Suppressor macrophage treated with lipopolysaccharide for 4 hours (primary cell): ENCODE measurements around the gene RMI2.
"Not testable (repeated sequence)": the region's sequence is repeated elsewhere in the genome, so short reads cannot be mapped to it uniquely, and the experiment has no call there.

ENCODE experiments used
- DNase-seq: peaks from one replicate; pipeline ENCODE4 v3.0.0-alpha.2; 2020

RMI2 gene

DNA sequence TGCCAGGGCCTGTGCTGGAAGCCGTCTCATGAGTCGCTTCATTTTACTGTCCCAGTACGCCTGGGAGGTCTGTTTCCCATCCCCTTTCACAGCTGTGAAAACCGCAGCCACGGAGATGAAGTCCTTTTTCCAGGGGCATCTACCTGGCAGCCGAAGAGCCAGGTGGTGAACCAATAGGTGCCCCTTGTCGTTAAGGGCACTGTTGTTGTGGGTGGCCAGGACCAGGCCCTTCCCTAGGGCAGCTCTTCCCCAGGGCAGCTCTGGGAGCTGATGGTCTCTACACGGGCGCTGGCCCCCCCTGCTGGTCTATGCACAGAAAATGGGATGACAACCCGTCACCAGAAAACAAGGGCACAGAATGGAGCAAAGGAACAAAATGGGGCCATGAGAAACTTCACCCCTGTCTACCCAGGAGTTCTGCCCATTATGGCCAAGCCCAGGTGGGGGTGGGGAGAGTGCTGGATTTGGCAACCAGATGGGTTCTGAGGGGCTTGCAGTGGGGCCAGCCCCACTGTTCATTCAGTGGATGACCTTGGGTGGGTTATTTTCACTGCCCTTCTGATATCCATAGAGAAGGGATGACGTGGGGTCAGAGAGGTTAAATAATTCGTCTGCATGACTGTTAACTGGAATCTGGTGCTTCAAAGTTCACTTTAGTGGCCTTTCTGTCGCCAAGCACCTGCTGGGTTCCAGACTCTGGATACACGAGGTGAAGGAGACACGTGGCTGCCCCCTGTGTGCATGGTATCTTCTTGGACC, 11.5 kb downstream of the RMI2 start:
- DNase-seq, result peak; percentile 89

GRCh38 chr16:11358531-11358930, 13.3 kb downstream of the RMI2 start:
- DNase-seq, result no peak

GRCh38 chr16:11359370-11359769, 14.1 kb downstream of the RMI2 start:
- DNase-seq, result no peak

DNA sequence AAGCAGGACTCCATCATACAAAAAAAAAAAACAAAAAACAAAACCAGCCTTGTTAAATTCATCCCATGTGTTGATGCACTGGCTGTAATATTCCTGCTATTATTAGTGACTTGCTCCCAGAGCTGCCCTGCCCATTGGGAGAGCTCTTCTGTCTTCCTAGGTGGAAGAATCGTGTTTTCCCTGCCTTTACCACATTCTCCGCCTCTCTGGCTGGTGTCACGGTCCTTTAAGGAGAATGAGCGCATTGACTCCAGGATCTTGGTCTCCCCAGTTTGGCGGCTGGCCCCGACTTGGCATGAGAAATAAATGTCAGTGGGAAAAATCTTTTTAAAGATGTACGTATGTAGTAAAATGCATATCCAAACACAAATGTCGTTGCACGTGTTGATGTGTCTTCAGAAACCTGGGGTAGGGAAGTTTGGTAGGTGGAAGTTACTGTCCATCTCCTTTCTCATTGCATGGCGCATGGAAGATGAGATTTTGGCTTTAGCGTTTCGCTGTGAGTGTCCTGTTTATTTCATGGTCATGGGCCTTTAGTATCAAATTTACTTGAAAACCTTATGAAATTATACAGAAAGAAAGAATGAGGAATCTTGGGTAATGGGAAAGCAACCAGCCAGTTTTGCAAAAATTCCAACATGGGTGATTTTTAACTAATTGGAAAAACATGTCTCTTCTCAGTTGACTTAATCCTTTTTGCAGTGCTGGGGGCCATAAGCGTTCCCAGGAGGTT, 15.5 kb downstream of the RMI2 start:
- no peak for DNase-seq

GRCh38 chr16:11361701-11362451, 16.6 kb downstream of the RMI2 start:
- DNase-seq, result peak; percentile 76

- DNase-seq, result no peak
Measured at GRCh38 chr16:11363927-11364258, 18.6 kb downstream of the RMI2 start.

GRCh38 chr16:11367483-11367906, 22.2 kb downstream of the RMI2 start:
- peak; percentile 33 for DNase-seq

DNA sequence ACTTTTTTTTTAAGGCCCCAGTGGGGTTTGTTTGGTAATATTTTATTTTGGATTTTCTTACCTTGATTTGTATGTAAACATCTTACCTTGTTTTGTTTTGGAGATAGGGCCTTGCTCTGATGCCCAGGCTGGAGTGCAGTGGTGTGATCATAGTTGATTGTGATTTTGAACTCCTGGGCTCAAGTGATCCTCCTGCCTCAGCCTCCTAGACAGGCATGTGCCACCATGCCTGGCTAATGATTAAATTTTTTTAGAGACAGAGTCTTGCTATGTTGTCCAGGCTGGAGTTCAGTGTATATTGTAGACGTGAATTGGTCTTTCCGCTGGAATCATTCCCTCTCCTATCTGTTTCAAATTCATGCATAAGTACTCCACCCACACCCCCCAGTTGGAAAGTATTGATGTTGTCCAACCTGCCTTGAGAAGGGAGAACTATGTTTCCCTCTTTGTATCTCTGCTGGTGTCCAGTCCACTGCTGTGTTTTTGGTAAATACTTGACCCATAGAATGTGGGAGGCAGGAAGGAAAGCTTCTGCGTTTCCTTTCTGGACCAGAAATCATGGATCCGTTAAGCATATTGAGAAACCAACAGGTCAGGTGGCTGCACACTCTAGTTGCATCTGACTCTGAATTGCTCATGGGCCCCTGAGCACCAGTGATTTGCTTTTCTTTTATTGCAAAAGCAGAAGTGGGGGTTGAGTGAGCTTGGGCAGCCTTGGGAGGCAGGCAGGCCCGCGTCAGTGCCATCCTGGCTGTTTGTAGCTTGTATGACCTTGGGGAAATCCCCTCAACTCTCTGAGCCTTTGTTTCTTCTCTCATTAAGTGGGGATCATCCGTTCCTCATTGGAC, 25.0 kb downstream of the RMI2 start:
- DNase-seq, result peak; percentile 95

- DNase-seq, result not testable (repeated sequence)
Measured at GRCh38 chr16:11370932-11371279, 25.6 kb downstream of the RMI2 start.

DNA sequence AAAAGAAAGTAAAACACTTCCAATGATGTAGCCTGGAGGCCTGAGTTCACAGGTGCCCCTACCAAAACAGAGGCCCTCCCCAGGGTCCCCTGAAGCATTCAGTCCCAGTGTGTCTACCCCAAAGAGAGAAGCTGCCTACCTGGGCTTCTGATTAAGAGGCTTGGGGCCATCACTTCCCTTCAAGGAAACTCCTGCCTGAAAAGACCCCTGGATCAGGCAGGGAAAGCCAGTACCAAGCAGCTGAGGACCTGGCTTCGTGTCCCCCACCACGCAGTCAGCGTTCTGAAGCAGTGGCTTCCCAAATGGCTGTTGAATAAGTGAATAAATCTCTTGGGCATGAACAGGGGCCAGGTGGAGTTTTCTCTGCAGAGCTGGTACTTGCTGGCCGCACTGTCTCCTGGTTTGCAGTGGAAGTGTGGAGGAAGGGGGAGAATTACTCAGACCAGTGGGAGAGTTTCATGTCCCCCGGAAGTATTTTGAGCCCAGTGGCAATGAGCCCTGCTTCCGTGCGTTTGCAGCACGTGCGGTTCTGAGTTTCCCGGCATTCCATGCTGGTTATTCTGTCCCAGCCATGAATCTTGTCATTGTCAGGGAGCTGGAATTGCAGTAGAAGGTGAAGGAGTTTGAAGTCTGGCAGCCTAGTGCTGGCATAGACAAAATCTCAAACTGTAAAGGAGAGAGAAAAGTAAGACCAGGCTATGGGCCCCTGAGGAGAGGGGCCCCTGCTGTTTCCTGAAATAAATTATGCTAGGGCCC, 27.0 kb downstream of the RMI2 start:
- no peak for DNase-seq

GRCh38 chr16:11372829-11373306, 27.6 kb downstream of the RMI2 start:
- DNase-seq, result no peak

- DNase-seq, result no peak
Measured at GRCh38 chr16:11374255-11374654, 29.0 kb downstream of the RMI2 start.

- DNase-seq, result peak; percentile 45
Measured at GRCh38 chr16:11377154-11377553, 31.9 kb downstream of the RMI2 start.

DNA sequence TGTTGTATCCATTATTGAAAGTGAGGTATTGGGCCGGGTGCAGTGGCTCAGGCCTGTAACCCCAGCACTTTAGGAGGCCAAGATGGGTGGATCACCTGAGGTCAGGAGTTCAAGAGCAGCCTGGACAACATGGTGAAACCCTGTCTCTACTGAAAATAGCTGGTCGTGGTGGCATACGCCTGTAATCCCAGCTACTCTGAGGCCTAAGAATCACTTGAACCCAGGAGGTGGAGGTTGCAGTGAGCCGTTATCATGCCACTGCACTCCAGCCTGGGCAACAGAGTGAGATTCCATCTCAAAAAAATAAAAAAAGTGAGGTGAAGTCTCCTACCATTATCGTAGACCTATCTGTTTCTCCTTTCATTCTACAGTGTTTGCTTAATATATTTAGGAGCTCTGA, 33.7 kb downstream of the RMI2 start:
- DNase-seq, result not testable (repeated sequence)

DNA sequence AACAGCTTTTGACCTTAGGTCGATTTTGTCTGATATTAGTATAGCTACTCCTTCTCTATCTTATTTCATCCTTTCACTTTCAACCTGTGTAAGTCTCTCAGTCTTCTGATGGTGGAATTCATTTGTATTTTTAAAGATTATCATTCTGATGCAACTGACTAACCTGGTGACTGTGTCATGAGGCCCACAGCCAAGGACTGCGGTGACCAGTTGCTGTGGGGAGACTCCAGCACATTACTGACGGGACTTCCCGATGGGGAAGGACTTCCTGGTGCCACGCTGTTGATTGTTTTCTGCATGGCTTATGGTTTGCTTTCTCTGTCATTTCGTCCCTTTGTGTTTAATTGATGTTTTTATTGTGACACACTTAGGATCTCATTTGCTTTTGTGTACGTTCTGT, 34.2 kb downstream of the RMI2 start:
- peak; percentile 87 for DNase-seq

DNA sequence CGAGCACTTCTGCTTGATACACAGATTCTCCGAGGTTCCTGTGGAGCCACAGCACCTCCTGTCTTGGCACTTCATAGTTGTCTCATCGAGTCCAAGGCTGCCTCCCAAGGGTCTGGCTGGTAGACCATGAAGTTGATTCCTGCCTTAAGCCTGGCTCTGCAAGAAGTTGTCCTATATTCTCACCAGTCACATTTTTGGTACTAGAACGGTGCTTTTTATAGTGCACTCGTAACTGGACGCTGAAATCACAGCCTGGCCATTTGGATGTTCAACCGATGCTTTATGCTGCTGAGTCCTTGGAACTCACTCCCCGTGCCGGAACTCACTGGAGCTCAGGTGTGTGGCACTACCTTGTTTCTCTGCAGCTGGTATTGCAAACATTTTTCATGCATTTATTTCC, 35.6 kb downstream of the RMI2 start:
- DNase-seq, result no peak

- no peak for DNase-seq
Measured at GRCh38 chr16:11383481-11384183, 38.4 kb downstream of the RMI2 start.

- DNase-seq, result no peak
Measured at GRCh38 chr16:11384184-11384955, 39.1 kb downstream of the RMI2 start.

- DNase-seq, result no peak
Measured at GRCh38 chr16:11384956-11385586, 39.8 kb downstream of the RMI2 start.

- DNase-seq, result no peak
Measured at GRCh38 chr16:11386054-11386680, 40.9 kb downstream of the RMI2 start.
